Erythroblast (primary cell): ENCODE results near the gene ZNF343.

Experiments used
- GATA1 ChIP-seq: IDR thresholded peaks from 2 replicates; pipeline ENCODE4 v1.6.1; 2011; ENCODE audit warnings: low read depth, mild to moderate bottlenecking, control low read depth, low read length, moderate library complexity
- POLR2A ChIP-seq: IDR thresholded peaks from 2 replicates; pipeline ENCODE4 v1.6.1; 2011; ENCODE audit warnings: mild to moderate bottlenecking, low read length

DNA sequence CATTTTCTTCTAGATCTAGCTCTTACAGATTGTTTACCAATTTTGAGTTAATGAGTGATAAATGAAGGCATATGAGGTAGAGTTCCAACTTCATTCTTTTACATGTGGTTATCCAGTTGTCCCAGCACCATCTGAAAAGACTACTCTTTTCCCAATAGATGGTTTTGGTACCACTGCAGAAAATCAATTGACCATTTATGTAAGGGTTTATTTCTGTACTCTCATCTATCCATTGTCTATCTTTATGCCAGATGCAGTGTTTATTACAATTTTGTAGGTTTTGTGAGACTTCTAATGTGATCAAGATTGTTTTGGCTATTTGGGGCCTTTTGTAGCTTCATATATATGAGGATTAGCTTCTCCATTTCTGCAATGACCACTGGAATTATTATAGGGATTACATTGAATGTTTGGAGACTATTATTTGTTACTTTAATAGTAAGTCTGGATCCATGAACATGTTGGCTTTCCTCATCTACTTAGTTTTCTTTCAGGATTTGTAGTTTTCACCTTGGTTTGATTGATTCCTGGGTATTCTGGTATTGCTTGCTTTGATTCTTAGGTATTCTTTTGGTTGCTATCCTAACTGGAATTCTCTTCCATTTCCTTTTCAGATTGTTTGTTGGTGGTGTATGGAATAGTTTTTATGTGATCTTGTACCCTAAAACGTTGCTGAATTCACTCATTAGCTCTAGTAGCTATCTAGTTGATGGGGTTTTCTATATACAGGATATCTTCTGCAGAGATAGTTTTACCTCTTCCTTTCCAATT lies 48.5 kb downstream of the ZNF343 start:
- TF ChIP-seq POLR2A (peak; percentile 17), GATA1 (no peak)
